CD4-positive, alpha-beta T cell treated with Interleukin-17A for 4 hours (primary cell): Measurements from ENCODE around the gene CAMTA1.
A peak's percentile ranks its signal among the peaks of the same experiment; 100 is the strongest.

Experiments
- DNase-seq: peaks from one replicate; pipeline ENCODE4 v3.0.0-alpha.2; 2020; ENCODE audit warnings: mixed read lengths

The CAMTA1 gene

GRCh38 chr1:7613106-7613850 is 828.0 kb downstream of the CAMTA1 start:
- no peak for DNase-seq

GRCh38 chr1:7613851-7614205 is 828.6 kb downstream of the CAMTA1 start:
- DNase-seq = no peak

GRCh38 chr1:7614576-7615074 is 829.4 kb downstream of the CAMTA1 start:
- DNase-seq = no peak

GRCh38 chr1:7615138-7615537 is 829.9 kb downstream of the CAMTA1 start:
- no peak for DNase-seq

- peak; percentile 10 for DNase-seq
Measured at GRCh38 chr1:7616076-7616832, 831.0 kb downstream of the CAMTA1 start.

GRCh38 chr1:7616953-7617352 is 831.7 kb downstream of the CAMTA1 start:
- DNase-seq = no peak

GRCh38 chr1:7617826-7618225 is 832.6 kb downstream of the CAMTA1 start:
- no peak for DNase-seq

- DNase-seq = no peak
Measured at GRCh38 chr1:7620196-7620595, 834.9 kb downstream of the CAMTA1 start.

- no peak for DNase-seq
Measured at GRCh38 chr1:7621334-7622219, 836.3 kb downstream of the CAMTA1 start.

- no peak for DNase-seq
Measured at GRCh38 chr1:7623842-7624241, 838.6 kb downstream of the CAMTA1 start.

GRCh38 chr1:7624791-7625355 is 839.6 kb downstream of the CAMTA1 start:
- DNase-seq = no peak

- DNase-seq = no peak
Measured at GRCh38 chr1:7625401-7625800, 840.1 kb downstream of the CAMTA1 start.

- DNase-seq = no peak
Measured at GRCh38 chr1:7628273-7628672, 843.0 kb downstream of the CAMTA1 start.

- DNase-seq = no peak
Measured at GRCh38 chr1:7629011-7629410, 843.8 kb downstream of the CAMTA1 start.

GRCh38 chr1:7629465-7630195 is 844.4 kb downstream of the CAMTA1 start:
- DNase-seq = no peak

GRCh38 chr1:7630378-7630777 is 845.1 kb downstream of the CAMTA1 start:
- no peak for DNase-seq

- no peak for DNase-seq
Measured at GRCh38 chr1:7632176-7632575, 846.9 kb downstream of the CAMTA1 start.

- DNase-seq = no peak
Measured at GRCh38 chr1:7632681-7633080, 847.4 kb downstream of the CAMTA1 start.

- DNase-seq = no peak
Measured at GRCh38 chr1:7633506-7634245, 848.4 kb downstream of the CAMTA1 start.

GRCh38 chr1:7634546-7635240 is 849.4 kb downstream of the CAMTA1 start:
- DNase-seq = no peak
